GM19438 (cell line): ENCODE data around the gene CD8A.

Source experiments
- ATAC-seq: cut with Tn5 transposase; IDR thresholded peaks from one replicate; pipeline ENCODE4 v1.9.1; 2021; ENCODE audit warnings: low read depth; ENCODE audit not compliant: unreplicated experiment

The CD8A gene

DNA sequence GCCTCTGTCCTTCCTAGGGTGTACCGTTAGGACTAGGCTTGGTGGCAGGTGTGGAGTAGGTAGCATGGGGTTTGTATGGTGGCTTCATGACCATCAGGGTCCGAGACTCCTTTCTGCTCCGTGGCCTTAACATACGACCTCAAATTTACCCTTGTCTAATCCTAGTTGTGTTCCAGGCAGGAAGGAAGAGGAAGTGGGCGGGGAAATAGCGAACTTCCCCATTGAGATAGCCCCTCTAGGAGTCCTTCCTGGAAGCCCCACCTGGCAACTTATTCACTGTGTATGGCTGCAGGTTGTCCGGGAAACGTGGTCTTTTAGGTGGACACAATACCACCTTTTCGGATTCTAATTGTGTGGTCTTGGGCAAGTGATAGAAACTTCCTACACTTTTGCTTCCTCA lies 9.3 kb downstream of the CD8A start:
- no peak for ATAC-seq

DNA sequence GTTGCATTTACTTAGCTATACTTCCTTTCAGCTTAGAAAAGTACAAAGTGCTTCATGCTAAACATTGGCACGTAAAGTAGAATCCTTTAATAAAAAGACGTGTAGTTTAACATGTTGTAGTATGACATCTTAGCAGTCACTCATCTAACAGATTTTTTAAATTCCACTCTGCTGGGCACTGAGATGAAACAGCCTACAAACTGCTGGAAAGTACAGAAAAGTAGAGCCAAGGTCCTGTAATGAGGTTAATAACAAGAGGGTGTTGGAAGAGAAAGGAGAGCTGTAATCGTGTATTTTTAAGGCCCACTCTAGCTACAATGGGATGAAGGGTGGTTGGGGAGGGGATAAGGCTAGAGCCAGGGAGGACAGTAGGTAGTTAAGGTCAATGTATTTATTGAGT lies 10.7 kb downstream of the CD8A start:
- ATAC-seq = no peak

DNA sequence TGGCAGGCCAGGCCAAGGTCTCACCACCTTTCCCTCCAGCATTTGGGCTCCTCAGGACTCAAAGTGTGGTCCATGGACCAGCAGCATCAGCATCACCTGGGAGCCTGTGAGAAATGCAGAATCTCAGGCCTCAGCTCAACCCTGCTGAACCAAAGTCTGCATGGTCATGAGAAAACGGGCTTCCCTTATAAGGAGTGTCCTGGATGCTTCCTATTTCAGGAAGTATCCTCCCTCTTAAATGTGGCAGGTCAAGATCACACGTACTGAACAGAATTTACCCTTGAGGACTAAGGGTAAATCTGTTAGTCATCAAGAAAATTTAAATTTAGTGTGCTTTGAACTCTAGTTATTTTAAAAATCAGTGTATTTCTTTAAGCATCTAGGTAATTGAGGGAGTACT lies 11.8 kb downstream of the CD8A start:
- ATAC-seq = no peak

DNA sequence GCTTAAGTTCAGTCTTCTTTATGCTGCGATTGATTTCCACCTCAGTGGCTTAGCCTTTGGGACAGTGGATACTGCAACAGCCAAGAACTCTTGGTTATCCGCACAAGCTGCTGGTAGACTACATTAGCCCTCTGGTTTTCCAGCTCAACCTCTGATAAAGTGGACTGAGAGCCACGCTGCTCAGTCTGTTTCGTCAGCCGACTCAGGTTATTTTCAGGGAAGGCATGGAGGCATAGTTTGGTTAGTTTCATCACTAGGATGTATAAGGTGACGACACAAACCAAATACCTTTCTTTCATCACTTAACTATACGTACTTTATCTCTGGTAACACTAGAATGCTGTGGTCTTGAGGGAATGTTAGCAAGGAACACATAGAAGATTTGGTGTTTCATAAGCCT lies 14.2 kb downstream of the CD8A start:
- ATAC-seq = no peak

DNA sequence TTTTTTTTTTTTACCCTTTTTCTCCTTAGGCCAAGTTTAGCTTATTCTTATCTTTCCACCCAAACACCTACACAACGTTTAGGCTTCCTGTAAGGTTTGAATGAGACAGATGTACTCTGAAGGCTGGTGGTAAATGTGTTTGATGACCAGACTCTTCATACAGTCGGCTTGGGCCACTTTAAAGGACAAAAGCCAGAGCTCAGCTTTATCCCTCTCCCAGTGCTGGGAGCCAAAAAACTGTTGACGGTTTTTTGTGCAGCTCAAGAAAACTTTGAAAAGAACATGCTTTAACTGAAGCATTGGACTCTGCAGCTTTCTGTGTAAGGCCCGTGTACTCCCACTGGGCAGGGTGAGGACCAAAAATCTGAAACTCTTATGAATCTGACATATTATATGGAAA lies 15.4 kb downstream of the CD8A start:
- ATAC-seq = no peak

DNA sequence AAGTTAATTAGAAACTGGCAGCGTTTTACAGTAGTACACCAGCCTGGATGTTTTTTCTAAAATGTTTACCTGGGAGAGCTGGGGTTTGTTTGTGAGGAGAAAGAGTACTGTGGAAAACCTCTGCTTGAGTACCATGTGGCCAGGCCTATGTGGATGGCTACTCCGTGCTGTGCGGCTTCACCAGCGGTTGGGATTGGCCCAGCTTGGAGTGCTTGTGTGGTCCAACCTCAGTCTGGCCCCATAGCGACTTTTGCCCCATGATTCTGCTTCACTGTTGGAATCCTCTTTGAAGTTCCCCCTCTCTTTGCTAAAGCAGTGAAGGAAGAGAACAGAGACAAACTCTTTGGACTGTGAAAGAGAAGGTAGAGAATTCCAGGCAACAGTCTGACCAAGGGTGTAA lies 15.9 kb downstream of the CD8A start:
- no peak for ATAC-seq

DNA sequence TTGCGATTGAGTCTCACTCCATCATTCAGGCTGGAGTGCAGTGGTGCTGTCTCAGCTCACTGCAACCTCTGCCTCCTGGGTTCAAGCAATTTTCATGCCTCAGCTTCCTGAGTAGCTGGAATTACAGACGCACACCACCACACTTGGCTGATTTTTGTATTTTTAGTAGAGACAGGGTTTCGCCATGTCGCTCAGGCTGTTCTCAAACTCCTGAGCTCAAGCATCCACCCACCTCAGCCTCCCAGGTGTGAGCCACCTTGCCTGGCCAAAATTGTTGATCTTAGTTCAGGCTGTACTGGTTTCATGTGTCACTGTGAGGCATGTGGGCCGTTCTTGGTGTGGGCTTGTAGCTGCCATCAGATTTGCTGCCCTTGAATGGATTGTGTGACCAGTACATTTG lies 18.1 kb downstream of the CD8A start:
- ATAC-seq = no peak

DNA sequence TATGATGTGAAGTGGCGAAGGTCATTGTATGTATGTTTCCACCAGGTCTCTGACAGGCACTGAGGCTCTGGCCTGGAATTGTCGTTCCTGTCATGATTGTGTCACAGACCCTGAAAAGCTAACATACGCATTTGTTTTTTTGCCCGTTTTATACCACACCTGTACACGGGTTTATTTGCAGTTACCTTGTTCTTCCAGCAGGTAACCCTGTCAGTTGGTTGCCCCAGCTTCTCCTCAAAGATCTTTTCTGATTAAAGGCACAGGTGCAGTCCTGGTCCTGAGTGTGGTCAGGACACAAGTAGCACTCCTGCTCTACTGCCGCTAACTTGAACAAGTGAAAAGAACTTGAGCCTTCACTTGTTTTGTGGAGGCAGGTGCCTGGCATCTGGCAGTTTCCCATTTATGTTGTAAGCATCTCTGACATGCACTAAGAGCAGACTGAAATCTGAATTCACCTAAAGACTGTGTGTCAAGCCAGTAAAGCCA lies 19.9 kb downstream of the CD8A start:
- no peak for ATAC-seq

DNA sequence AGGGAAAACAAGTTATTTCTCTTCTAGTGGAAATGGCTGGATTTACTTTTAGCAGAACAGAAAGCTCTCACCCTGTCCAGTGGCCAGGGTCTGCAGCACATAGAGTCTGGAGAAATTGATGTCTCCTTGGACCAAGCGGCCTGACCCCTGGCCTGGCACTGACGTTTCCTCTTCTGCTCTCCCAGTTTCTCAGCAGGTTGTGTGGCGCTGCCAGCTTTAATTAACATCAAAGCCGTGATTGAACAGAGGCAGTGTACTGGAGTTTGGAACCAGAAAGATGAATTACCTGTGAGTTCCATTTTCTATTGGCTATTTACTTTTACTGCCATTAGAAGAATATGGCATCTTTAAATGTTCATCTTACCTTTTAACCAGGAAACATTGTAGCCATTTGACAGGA lies 20.9 kb downstream of the CD8A start:
- ATAC-seq = no peak

DNA sequence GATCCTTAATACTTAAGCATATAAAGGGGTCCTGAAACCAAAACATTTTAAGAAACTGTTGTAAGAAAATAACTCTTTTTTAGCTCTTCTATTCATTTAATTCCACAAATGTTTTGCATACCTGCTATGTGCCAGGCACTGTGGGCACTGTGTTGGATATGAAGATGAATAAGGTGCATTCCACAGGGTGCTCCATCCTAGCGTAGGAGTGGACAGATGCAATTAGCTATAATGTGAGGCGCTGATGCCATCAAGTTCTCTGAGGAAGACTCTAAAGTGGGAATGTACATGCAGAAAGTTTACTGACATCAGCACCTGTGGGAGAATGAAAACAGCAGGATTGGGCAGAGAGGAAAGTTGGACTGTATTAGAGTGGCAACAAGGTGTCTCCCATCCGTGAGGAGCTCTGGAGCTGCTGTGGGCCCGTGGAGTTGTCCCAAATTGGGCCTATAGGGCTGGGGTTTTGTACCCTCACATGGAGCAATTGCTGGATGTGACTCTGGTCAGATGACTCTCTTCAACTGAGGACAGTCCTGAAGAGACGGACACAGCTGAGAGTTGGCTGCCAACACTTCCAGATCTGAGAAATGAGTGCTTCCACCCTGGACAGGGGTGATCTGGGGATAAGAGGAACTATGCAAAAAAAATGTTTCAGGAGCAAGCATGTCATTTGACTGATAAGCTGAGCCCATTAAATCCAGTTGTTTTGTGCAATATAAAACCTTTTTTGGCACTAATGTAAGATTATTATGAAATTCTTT lies 22.3 kb downstream of the CD8A start:
- no peak for ATAC-seq

DNA sequence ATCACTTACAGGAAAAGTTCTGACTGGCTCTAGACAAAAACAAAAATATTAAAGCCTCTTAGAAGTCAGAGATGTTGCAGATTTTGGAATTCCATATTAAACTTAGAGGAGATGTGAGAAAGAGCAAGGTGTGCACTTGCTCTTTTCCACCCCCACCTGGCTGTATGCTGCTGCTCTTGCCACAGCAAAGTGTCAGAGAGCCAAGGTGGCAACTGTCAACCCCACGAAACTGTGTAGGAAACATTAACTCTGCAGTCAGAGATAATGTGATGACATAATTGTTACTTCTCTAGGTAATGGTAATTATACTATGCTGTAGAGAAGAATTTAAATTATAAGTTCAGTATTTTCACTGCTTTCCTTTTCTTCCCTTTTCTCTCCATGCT lies 25.4 kb downstream of the CD8A start:
- no peak for ATAC-seq

DNA sequence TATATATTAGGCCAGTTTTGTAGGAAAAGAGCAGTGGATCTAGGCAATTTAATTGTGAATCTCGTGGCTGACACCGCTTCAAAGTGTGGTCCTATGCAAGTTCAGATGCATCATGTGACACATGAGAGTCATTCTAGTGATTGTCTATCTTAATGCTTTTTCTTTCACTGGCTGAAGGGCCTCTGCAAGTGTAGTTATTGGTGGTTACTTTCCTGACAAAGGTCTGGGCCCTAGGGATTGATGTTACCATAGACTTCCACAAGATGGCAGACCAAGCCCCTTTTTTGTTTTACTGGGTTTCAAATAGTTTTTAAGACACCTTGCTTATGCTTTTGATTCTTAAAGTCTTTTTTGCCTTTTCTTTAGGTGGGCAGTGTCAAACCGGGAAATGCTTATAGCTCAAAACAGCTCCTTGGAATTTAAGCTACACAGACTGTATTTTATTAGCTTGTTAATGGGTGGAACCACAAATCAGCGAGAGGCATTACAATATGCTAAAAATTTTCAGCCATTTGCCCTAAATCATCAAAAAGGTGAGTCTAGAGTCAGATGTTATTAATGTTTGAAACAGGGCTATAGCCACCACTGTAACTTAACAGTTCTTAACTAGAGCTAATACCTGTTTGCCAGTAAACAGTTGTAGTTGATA lies 25.9 kb downstream of the CD8A start:
- ATAC-seq = peak; percentile 84

DNA sequence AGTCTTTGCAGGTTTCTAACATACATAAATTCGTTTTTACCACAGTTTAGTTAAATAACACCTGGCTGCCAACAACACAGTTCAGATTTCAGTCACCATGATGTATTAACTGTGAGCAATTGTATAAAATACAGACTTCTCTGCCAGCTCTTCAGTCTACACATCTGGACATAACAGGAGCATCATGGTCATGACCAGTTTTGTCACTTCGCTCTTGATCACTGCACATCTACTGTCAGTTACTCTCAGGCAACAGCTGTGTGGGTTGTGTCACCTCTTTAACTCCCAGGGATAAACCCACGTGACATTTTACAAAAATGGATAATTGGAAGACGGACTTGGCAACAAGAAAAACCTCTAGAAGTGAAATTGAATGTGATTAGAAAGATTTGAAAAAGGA lies 30.3 kb downstream of the CD8A start:
- no peak for ATAC-seq

DNA sequence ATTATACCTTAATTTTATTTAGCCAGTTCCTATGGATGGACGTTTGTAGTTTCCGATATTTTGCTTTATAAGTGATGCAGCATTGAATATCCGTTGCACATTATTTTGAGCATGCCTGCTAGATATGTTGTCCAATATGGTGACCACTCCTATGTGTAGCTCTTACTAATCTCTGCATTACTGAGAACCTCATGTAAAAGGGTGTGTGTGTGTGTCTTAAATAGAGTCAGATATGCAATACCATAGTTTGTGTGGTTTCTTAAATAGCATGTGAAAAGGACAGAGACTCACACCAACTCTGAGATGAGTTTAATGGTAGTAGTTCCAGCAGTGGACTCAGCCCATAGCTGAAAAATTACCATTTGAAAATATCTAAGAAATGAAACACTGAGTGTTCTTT lies 32.3 kb downstream of the CD8A start:
- no peak for ATAC-seq

DNA sequence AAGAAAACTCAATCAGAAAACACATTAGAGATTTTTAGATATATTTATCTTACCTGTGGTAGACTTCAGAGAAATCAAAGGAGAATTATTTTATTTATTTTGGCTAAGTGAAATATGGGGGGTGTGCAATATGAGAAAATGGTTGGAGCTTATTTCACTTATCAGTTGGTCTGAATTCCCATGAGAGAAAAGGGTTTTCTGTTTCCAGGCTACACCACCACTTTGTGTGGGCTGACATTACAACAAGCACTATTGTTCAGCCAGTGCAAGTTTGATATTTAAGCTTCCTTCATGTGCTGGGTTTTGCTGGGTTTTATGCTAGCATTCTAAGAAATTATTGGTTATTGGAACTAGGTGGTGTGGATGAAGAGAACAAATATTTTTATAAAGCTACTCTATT lies 37.1 kb downstream of the CD8A start:
- ATAC-seq = no peak

DNA sequence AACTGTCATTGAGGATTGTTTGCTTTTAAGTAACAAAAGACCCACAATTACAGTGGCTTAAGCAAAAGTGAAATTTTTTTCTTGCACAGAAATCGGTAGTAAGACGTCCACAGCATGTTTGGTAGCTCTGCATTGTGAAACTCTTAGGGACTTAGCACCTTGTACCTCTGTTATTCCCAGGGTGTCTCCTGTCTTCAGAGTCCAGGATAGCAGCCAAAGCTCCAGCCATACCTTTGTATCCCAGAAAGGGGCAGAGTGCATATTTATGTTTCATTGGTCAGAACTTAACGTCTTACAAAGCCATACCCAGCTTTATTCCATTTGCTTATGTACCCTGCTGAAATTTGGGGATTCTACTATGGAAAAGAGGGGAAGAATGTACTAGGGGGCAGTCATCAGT lies 37.8 kb downstream of the CD8A start:
- ATAC-seq = no peak

DNA sequence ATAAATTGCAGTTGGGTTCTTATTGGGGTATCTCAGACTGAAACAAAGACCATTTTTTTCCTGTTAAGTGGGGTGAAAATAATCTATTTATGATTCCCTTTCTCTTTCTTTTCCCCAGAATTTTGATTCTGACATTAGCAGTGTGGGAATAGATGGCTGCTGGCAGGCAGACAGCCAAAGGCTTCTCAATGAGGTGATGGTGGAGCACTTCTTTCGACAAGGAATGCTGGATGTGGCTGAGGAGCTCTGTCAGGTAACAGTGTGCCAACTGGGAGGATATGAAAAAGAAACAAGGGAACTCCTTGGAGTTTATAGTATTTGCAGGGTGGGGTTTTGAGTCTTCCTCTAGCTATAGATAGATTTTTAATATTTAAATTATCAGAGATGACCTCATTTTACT lies 38.9 kb downstream of the CD8A start:
- ATAC-seq = no peak

DNA sequence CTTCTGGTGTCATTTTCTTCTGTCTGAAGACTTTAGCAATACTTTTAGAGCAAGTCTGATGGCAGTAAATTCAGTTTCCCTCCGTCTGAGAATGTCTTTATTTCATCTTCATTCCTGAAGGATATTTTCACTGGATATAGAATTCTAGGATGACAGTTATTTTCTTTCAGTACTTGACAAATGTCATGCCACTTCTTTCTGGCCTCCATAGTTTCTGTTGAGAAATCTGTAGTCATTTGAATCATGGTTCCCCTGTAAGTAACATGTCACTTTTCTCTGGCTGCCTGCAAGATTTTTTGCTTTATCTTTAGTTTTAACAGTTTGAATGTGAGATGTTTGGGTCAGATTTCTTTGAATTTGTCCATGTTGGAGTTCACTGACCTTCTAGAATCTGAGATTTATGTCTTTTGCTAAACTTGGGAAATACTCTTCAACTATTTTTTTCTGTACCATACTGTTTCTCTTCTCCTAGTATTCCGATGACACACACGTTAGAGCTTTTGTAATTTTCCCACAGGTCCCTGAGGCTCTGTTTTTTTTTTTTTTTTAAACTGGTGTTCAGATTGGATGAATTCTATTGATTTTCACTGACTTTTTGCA lies 40.4 kb downstream of the CD8A start:
- ATAC-seq = no peak

DNA sequence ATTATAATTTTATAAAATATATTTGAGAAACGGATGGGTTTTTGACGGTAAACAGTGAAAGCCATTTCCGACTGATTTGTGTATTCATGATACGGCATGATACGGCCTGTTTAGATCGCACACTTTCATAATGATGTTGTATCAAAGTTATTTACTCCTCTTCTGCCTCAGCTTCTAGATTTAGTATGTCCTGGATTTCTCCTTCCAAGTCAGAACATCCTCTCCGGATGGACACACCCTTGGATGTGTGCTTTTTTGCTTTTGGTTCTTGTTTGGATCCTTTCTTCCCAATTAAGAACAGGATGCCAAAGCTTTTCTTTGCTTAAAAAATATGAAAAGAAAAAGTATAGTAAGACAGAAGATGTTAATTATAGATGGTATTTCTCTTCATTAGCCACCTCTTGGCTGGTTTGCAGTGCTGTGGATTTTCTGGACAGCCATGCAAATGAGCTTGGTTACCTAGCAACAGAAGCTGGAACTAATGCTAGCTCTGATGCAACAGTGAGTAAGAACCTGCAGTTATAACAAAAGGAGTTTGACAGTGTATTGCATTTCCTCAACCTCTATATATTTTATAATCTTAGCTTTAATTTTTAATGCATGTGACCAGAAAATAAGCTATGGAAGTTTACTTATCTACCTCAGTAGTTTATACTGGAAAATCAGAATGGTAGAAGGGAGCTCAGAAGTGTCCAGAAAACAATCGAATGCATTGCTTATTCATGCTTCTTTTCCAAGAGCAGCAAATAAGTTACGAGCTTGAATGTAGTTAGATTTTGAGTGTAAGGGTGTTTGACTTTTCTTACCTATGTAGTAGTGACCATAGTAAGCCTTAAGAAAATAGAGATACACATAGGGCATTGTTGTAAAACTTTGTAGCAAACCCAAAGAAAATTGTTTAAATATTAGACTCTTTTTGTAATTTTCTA lies 42.7 kb downstream of the CD8A start:
- no peak for ATAC-seq

DNA sequence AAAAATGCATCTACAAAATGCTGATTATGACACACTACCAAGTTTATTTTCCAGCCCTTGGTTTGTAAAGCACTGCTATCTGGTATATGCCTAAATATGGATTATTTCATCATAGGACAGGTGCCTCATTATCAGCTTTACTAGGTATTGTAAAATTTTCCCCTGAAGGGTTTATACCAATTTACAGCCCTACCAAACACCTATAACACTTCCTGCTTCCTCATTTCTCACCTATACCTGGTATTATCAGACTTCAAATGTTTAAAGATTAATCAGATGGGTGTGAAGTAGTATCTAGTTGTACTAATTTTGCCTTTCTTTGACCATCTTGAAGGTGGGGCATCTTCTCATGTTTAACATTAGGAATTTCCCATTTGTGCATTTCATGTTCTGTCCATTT lies 43.8 kb downstream of the CD8A start:
- ATAC-seq = no peak

DNA sequence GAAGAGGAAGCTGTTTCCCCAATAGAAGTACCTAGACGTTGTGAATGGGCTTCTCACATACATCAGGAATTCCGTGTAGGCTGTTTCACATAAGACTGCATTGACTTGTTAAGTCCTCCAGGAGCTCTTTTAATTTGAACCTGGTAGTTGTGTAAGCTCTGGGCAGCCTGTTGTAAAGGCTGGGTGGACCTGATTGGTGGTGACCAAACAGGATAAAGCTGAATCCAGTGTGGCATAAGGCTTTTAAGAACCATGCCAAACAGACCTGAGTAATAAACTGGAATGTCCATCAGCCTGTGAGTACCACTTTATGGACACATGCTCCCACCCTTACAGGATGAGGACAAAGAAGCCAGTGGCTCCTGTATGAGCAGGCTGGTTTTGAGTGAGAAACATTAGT lies 46.6 kb downstream of the CD8A start:
- ATAC-seq = no peak
